Measurements from ENCODE around the gene EXD3. TPM values are rescaled to one million over a fixed set of nuclear protein-coding genes. Genes with fewer than 3 reads are reported as not detected.
"Not testable (repeated sequence)": the region's sequence is repeated elsewhere in the genome, so short reads cannot be mapped to it uniquely, and the experiment has no call there.

The EXD3 gene
- total RNA-seq, 1 donor from 2014 or later = 8.6 TPM

DNA sequence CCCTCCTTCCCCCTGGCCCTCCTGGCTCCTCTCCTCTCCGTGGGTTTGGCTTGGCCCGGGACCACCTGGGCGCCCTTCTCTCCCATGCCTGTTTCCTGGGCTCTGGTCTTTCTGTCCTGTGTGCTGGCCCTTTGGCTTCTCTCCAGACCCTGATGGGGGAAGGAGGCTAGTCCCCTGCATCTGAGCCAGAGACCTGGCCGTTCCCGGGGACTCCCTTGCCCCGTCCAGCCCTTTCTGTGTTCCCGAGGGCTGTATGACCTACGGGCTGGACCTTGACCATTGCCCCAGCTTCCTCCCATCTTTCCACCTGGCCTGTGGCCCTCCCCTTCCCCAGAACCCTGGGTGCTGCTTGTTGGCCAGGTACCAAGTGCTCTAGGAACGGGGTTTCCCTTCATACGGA, 159.5 kb downstream of the EXD3 start:
- Histone ChIP-seq H3K27me3 (ENCODE audit: control insufficient read depth, insufficient read depth, low read length) (no peaks in the 10 kb centered on the region), H3K36me3 (ENCODE audit: control insufficient read depth, insufficient read depth, low read length) (peaks cover 3% of the 10 kb centered on the region), H3K4me3 (ENCODE audit: low read depth, low read length) (no peak overlapping the region)
- TF ChIP-seq, protein P1, sequence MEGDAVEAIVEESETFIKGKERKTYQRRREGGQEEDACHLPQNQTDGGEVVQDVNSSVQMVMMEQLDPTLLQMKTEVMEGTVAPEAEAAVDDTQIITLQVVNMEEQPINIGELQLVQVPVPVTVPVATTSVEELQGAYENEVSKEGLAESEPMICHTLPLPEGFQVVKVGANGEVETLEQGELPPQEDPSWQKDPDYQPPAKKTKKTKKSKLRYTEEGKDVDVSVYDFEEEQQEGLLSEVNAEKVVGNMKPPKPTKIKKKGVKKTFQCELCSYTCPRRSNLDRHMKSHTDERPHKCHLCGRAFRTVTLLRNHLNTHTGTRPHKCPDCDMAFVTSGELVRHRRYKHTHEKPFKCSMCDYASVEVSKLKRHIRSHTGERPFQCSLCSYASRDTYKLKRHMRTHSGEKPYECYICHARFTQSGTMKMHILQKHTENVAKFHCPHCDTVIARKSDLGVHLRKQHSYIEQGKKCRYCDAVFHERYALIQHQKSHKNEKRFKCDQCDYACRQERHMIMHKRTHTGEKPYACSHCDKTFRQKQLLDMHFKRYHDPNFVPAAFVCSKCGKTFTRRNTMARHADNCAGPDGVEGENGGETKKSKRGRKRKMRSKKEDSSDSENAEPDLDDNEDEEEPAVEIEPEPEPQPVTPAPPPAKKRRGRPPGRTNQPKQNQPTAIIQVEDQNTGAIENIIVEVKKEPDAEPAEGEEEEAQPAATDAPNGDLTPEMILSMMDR (IDR thresholded peaks at IDR 0.05; ENCODE audit: insufficient read depth, low read length, poor library complexity, severe bottlenecking) = no peak
- no peak for DNase-seq (ENCODE audit: low read depth)

DNA sequence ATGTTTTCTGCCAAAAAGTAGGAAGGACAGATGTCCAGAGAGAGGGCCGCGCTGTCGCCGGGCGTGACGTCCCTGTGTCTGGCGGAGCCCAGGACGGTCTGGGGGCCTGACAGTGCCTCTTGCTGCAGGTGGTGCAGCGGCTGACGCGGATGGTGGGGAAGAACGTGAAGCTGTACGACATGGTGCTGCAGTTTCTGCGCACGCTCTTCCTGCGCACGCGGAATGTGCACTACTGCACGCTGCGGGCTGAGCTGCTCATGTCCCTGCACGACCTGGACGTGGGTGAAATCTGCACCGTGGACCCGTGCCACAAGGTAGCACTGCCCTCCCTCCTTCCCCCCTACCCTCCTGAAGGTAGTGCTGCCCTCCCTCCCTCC, 160.1 kb downstream of the EXD3 start:
- no peak overlapping the region for H3K4me3 ChIP-seq (ENCODE audit: low read depth, low read length)
- H3K36me3 ChIP-seq (ENCODE audit: control insufficient read depth, insufficient read depth, low read length) = peaks cover 3% of the 10 kb centered on the region
- TF ChIP-seq, protein P1 (IDR thresholded peaks at IDR 0.05; ENCODE audit: insufficient read depth, low read length, poor library complexity, severe bottlenecking) = no peak
- no peak for DNase-seq (ENCODE audit: low read depth)
- no peaks in the 10 kb centered on the region for H3K27me3 ChIP-seq (ENCODE audit: control insufficient read depth, insufficient read depth, low read length)

DNA sequence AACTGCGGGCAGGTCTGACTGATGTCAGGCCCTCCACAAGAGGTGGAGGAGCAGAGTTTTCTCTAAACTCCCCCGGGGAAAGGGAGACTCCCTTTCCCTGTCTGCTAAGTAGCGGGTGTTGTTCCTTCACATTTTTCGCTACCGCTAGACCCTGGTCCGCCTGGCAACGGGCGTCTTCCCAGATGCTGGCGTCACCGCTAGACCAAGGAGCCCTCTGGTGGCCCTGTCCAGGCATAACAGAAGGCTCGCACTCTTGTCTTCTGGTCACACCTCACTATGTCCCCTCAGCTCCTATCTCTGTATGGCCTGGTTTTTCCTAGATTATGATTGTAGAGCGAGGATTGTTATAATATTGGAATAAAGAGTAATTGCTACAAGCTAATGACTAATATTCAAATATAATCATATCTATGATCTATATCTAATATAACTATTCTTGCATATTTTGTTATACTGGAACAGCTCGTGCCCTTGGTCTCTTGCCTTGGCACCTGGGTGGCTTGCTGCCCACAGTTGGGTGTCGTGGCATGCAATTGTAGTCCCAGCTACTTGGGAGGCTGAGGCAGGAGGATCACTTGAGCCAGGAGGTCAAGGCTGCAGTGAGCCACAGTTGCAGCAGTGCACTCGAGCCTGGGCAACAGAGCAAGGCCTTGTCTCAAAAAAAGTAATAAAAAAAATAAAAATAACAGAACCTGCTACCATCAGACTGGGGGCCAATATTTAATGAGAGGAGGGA, 160.6 kb downstream of the EXD3 start:
- TF ChIP-seq, protein P1 (IDR thresholded peaks at IDR 0.05; ENCODE audit: insufficient read depth, low read length, poor library complexity, severe bottlenecking) = peak; percentile 47
- H3K4me3 ChIP-seq (ENCODE audit: low read depth, low read length); DNase-seq (ENCODE audit: low read depth); H3K27me3 ChIP-seq (ENCODE audit: control insufficient read depth, insufficient read depth, low read length); H3K36me3 ChIP-seq (ENCODE audit: control insufficient read depth, insufficient read depth, low read length): not testable (repeated sequence)

Other genes starting within 250 kb of the EXD3 start
- gene ANAPC2, start 234.6 kb downstream of the EXD3 start, total RNA-seq = 18.8 and 26.1 TPM in 2 replicates
- gene SSNA1, start 234.5 kb downstream of the EXD3 start, total RNA-seq = 91.4 and 95.1 TPM in 2 replicates
- gene TPRN, start 222.4 kb downstream of the EXD3 start, total RNA-seq = 15.2 and 20.1 TPM in 2 replicates
- 39.2 and 40.3 TPM in 2 replicates for gene TMEM203, start 217.5 kb downstream of the EXD3 start, total RNA-seq
- 19.1 and 28.6 TPM in 2 replicates for gene NDOR1, start 217.5 kb downstream of the EXD3 start, total RNA-seq
- 3.1 and 4.2 TPM in 2 replicates for gene RNF208, start 200.9 kb downstream of the EXD3 start, total RNA-seq
- 2.1 and 3.8 TPM in 2 replicates for gene CYSRT1, start 198.0 kb downstream of the EXD3 start, total RNA-seq
- not detected in 2 replicates for gene RNF224, start 195.7 kb downstream of the EXD3 start, total RNA-seq
- 0.25 TPM in 1 of 2 replicates, not detected in the other for gene SLC34A3, start 192.3 kb downstream of the EXD3 start, total RNA-seq
- 262 and 275 TPM in 2 replicates for gene TUBB4B, start 181.9 kb downstream of the EXD3 start, total RNA-seq
- gene STPG3, start 171.9 kb downstream of the EXD3 start, total RNA-seq = not detected in 2 replicates
- 47.3 and 67.0 TPM in 2 replicates for gene NELFB, start 167.8 kb downstream of the EXD3 start, total RNA-seq
- gene TOR4A, start 145.4 kb downstream of the EXD3 start, total RNA-seq = 33.5 and 50.3 TPM in 2 replicates
- gene NRARP, start 120.9 kb downstream of the EXD3 start, total RNA-seq = 8.4 and 11.4 TPM in 2 replicates
- 0.84 and 1.8 TPM in 2 replicates for gene NOXA1, start 231 bp upstream of the EXD3 start, total RNA-seq
- gene ENTPD8, start 18.2 kb upstream of the EXD3 start, total RNA-seq = not detected in 2 replicates
- gene NSMF, start 36.2 kb upstream of the EXD3 start, total RNA-seq = 52.5 and 65.5 TPM in 2 replicates
- gene PNPLA7, start 127.2 kb upstream of the EXD3 start, total RNA-seq = 0.04 and 0.21 TPM in 2 replicates
- gene MRPL41, start 128.7 kb upstream of the EXD3 start, total RNA-seq = 77.9 and 83.3 TPM in 2 replicates
- gene DPH7, start 155.8 kb upstream of the EXD3 start, total RNA-seq = 38.9 and 52.1 TPM in 2 replicates
- 27.1 and 27.6 TPM in 2 replicates for gene ZMYND19, start 167.3 kb upstream of the EXD3 start, total RNA-seq
- gene ARRDC1, start 182.5 kb upstream of the EXD3 start, total RNA-seq = 84.2 and 110 TPM in 2 replicates
- gene EHMT1, start 195.8 kb upstream of the EXD3 start, total RNA-seq = 59.9 and 70.9 TPM in 2 replicates